ENCODE data around the gene CPN1. TPM values are rescaled to one million over a fixed set of nuclear protein-coding genes. Genes with fewer than 3 reads are reported as not detected.

Gene CPN1
- total RNA-seq, 2 donors from 2014 or later, result 0.85 TPM; not detected in 1

DNA sequence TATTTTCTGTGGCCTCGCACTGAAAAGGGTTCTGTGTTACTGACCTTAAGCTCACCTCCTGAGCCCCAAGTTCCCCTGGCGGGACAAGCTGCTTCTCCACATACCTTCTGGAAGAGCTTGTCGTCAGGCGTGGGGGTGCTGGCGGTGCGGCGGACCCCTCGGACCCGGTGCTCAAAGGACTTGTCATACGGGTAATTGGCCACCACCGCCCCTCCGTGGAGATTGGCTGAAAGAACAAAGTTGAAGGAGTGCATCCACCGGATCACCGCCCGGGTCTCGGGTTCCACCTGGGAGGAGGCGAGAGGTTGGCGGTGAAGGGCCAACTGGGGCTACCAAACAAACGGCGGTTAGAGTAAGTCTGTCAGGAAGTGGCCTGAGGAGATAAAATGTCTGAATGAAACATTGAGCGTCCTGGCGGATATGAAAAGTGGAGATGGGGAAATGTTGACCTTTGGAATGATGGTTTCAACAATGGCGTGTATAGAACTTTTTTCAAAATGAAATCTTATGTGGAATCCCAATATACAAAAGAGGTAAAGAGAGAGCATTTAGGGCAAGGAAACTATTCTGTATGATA, 16.5 kb downstream of the CPN1 start:
- Histone ChIP-seq H3K27me3 (replicated peaks; ENCODE audit: insufficient read depth) (no peaks in the 10 kb centered on the region), H3K27ac (no peak overlapping the region), H3K36me3 (no peaks in the 10 kb centered on the region), H3K4me3 (no peak overlapping the region), H3K4me1 (replicated peaks) (no peaks in the 10 kb centered on the region), H3K9me3 (no peaks in the 10 kb centered on the region)
- no peak for DNase-seq (ENCODE audit: low spot score)
- TF ChIP-seq, protein P1, sequence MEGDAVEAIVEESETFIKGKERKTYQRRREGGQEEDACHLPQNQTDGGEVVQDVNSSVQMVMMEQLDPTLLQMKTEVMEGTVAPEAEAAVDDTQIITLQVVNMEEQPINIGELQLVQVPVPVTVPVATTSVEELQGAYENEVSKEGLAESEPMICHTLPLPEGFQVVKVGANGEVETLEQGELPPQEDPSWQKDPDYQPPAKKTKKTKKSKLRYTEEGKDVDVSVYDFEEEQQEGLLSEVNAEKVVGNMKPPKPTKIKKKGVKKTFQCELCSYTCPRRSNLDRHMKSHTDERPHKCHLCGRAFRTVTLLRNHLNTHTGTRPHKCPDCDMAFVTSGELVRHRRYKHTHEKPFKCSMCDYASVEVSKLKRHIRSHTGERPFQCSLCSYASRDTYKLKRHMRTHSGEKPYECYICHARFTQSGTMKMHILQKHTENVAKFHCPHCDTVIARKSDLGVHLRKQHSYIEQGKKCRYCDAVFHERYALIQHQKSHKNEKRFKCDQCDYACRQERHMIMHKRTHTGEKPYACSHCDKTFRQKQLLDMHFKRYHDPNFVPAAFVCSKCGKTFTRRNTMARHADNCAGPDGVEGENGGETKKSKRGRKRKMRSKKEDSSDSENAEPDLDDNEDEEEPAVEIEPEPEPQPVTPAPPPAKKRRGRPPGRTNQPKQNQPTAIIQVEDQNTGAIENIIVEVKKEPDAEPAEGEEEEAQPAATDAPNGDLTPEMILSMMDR (IDR thresholded peaks at IDR 0.05), result no peak
- TF ChIP-seq POLR2A (IDR thresholded peaks at IDR 0.05), result no peak
- TF ChIP-seq POLR2AphosphoS5 (IDR thresholded peaks at IDR 0.05), result no peak
- intact Hi-C loops (cut with DNase I), result no loop called here
- 61% methylated on average over 23 of the region's 23 CpGs for WGBS

- 89% methylated on average over 1 of the region's 1 CpG for WGBS
- Histone ChIP-seq H3K27ac (no peak overlapping the region), H3K9me3 (no peaks in the 10 kb centered on the region), H3K4me1 (replicated peaks) (no peaks in the 10 kb centered on the region), H3K27me3 (replicated peaks; ENCODE audit: insufficient read depth) (no peaks in the 10 kb centered on the region), H3K36me3 (no peaks in the 10 kb centered on the region), H3K4me3 (no peak overlapping the region)
- intact Hi-C loops (cut with DNase I), result no loop called here
- TF ChIP-seq POLR2AphosphoS5 (IDR thresholded peaks at IDR 0.05), result no peak
- TF ChIP-seq, protein P1 (IDR thresholded peaks at IDR 0.05), result no peak
- TF ChIP-seq POLR2A (IDR thresholded peaks at IDR 0.05), result no peak
- DNase-seq (ENCODE audit: low spot score), result no peak
These were observed 20.3 kb downstream of the CPN1 start for GRCh38 chr10:100061401-100061800.

GRCh38 chr10:100057948-100058347, 23.7 kb downstream of the CPN1 start:
- no peak for DNase-seq (ENCODE audit: low spot score)
- no peaks in the 10 kb centered on the region for H3K27me3 ChIP-seq (replicated peaks; ENCODE audit: insufficient read depth)
- TF ChIP-seq POLR2AphosphoS5 (IDR thresholded peaks at IDR 0.05) (no peak), POLR2A (IDR thresholded peaks at IDR 0.05) (no peak)
- TF ChIP-seq, protein P1 (IDR thresholded peaks at IDR 0.05), result no peak
- no peaks in the 10 kb centered on the region for H3K9me3 ChIP-seq
- H3K27ac ChIP-seq, result no peak overlapping the region
- no peaks in the 10 kb centered on the region for H3K36me3 ChIP-seq
- H3K4me1 ChIP-seq (replicated peaks), result no peaks in the 10 kb centered on the region
- WGBS, result 54% methylated on average over 1 of the region's 1 CpG
- no peak overlapping the region for H3K4me3 ChIP-seq
- intact Hi-C loops (cut with DNase I), result no loop called here

- intact Hi-C loops (cut with DNase I), result no loop called here
These were observed 27.8 kb downstream of the CPN1 start for GRCh38 chr10:100053686-100054460.

More at GRCh38 chr10:100053686-100054460, 27.8 kb downstream of the CPN1 start:
- Histone ChIP-seq H3K4me1 (replicated peaks) (no peaks in the 10 kb centered on the region), H3K36me3 (no peaks in the 10 kb centered on the region), H3K9me3 (no peaks in the 10 kb centered on the region), H3K27ac (no peak overlapping the region), H3K4me3 (no peak overlapping the region), H3K27me3 (replicated peaks; ENCODE audit: insufficient read depth) (no peaks in the 10 kb centered on the region)
- TF ChIP-seq POLR2AphosphoS5 (IDR thresholded peaks at IDR 0.05) (no peak), POLR2A (IDR thresholded peaks at IDR 0.05) (no peak)
- TF ChIP-seq, protein P1 (IDR thresholded peaks at IDR 0.05), result no peak
- DNase-seq (ENCODE audit: low spot score), result no peak
- WGBS, result 53% methylated on average over 6 of the region's 6 CpGs
